K562 (cell line): ENCODE measurements around the gene COMMD4. TPM values are rescaled to one million over a fixed set of nuclear protein-coding genes. Genes with fewer than 3 reads are reported as not detected.
A peak's percentile ranks its signal among the peaks of the same experiment; 100 is the strongest.

ENCODE experiments used
- ATAC-seq: fragments of 200-7000 bp; cut with Tn5 transposase; 3 replicates; pipeline ENCODE4 v1.9.1; 2020; ENCODE audit warnings: moderate library complexity
- BruUV-seq: library from RNA; stranded (reverse); fragments of 400-500 nt; replicated peaks from 2 replicates; lab custom pipeline; 2021; lab: Mats Ljungman, UMichigan
- CTCF ChIA-PET: fragments of 300-600 bp; formaldehyde crosslinking; extraction: SDS; loops from one replicate; lab custom pipeline; 2021; ENCODE audit warnings: low intra/inter-chr PET ratio; lab: Yijun Ruan, JAX
- POLR2A ChIA-PET: fragments of 300-600, 350-650 bp; sonication (Branson Sonifier 250); formaldehyde crosslinking; extraction: SDS; loops from one replicate; lab custom pipeline; 2021; ENCODE audit warnings: antibody characterized with exemption, inconsistent platforms; lab: Yijun Ruan, JAX
- DNase-seq, 4 experiments: peaks; one replicate each; pipeline versions ENCODE4 v3.0.0 to v3.0.0-alpha.2; 2011 to 2018; ENCODE audit warnings: low spot score in 3 of 4, mixed read lengths in 3 of 4; ENCODE audit errors: extremely low read depth in 1 of 4
- FAIRE-seq: peaks from 2 replicates; lab custom pipeline; 2011; peaks lifted over from hg19 to GRCh38; lab: Jason Lieb, UNC
- H2AFZ ChIP-seq: 2 replicates; pipeline ENCODE4 v1.6.0; 2011; ENCODE audit warnings: low read depth, low read length, control low read depth, inconsistent platforms
- H3K27ac ChIP-seq: fragments of 200-600 bp; 3 replicates; pipeline ENCODE4 v1.8.0; 2011; ENCODE audit warnings: low read depth, mild to moderate bottlenecking, control low read depth, inconsistent platforms, low read length, moderate library complexity, mixed read lengths; ENCODE audit errors: extremely low read depth
- H3K27me3 ChIP-seq, 2 experiments: fragments of 300-600 bp in 1 of 2; 2 replicates in 1 of 2; 3 replicates in 1 of 2; pipeline versions ENCODE4 v1.6.0 to v1.8.0; 2011; ENCODE audit warnings: inconsistent platforms in 2 of 2, low read length in 2 of 2, mild to moderate bottlenecking in 1 of 2, mixed read lengths in 1 of 2, moderate library complexity in 1 of 2; ENCODE audit not compliant: control insufficient read depth in 2 of 2, insufficient read depth in 2 of 2
- H3K36me3 ChIP-seq: fragments of 300-600 bp; 3 replicates; pipeline ENCODE4 v1.8.0; 2011; ENCODE audit warnings: mild to moderate bottlenecking, low read length, inconsistent platforms; ENCODE audit not compliant: control insufficient read depth, insufficient read depth
- H3K4me1 ChIP-seq, 2 experiments: fragments of 200-600 bp in 1 of 2; replicated peaks in 1 of 2; 2 replicates in 1 of 2; 3 replicates in 1 of 2; pipeline versions ENCODE4 v1.5.1 to v1.8.0; 2011; ENCODE audit warnings: inconsistent platforms in 2 of 2, low read length in 2 of 2, mild to moderate bottlenecking in 1 of 2, mixed read lengths in 1 of 2, moderate library complexity in 1 of 2; ENCODE audit not compliant: control insufficient read depth in 2 of 2, insufficient read depth in 2 of 2
- H3K4me2 ChIP-seq: 2 replicates; pipeline ENCODE4 v1.6.1; 2011; ENCODE audit warnings: low read length, control low read depth, inconsistent platforms, mixed read lengths; ENCODE audit not compliant: insufficient read depth
- H3K4me3 ChIP-seq: fragments of 200-600 bp; sonication (generic), shearing (Covaris generic); 2 replicates; pipeline ENCODE4 v1.5.1; 2016; ENCODE audit warnings: control low read depth, inconsistent platforms
- H3K79me2 ChIP-seq: fragments of 200-600 bp; 3 replicates; pipeline ENCODE4 v1.8.0; 2011; ENCODE audit warnings: low read length, inconsistent platforms; ENCODE audit not compliant: control insufficient read depth, insufficient read depth
- H3K9ac ChIP-seq, 2 experiments: 2 replicates each; pipeline versions ENCODE4 v1.6.0 to v1.6.1; 2011; ENCODE audit warnings: low read depth in 2 of 2, low read length in 2 of 2, control low read depth in 1 of 2, inconsistent platforms in 1 of 2, mild to moderate bottlenecking in 1 of 2, mixed read lengths in 1 of 2; ENCODE audit not compliant: insufficient read depth in 1 of 2
- H3K9me1 ChIP-seq: one replicate; pipeline ENCODE4 v1.6.0; 2011; ENCODE audit warnings: inconsistent platforms, mild to moderate bottlenecking, low read length, moderate library complexity; ENCODE audit not compliant: control insufficient read depth, insufficient read depth
- H3K9me3 ChIP-seq: replicated peaks from 2 replicates; pipeline ENCODE4 v1.5.1; 2011; ENCODE audit warnings: low read depth, low read length, inconsistent platforms; ENCODE audit not compliant: control insufficient read depth, insufficient read depth
- H4K20me1 ChIP-seq: replicated peaks from 2 replicates; pipeline ENCODE4 v1.6.1; 2011; ENCODE audit warnings: low read length, inconsistent platforms, mixed read lengths; ENCODE audit not compliant: control insufficient read depth, insufficient read depth
- ATF6 ChIP-seq: sonication (generic); formaldehyde crosslinking; IDR thresholded peaks from 2 replicates; pipeline ENCODE4 v1.4.0; 2020; ENCODE audit warnings: mild to moderate bottlenecking, missing genetic modification reagents
- CCNT2 ChIP-seq: IDR thresholded peaks from 2 replicates; pipeline ENCODE4 v1.6.1; 2011; ENCODE audit warnings: borderline replicate concordance, low read depth, mild to moderate bottlenecking, moderate library complexity, mixed read lengths, low read length; ENCODE audit not compliant: insufficient read length; ENCODE audit errors: extremely low read depth
- ELF4 ChIP-seq: fragments of 450-650 bp; formaldehyde crosslinking; IDR thresholded peaks from 2 replicates; pipeline ENCODE4 v1.4.0; 2022; ENCODE audit warnings: missing genetic modification characterization
- KLF16 ChIP-seq: IDR thresholded peaks from 2 replicates; pipeline ENCODE4 v1.6.1; 2016; ENCODE audit warnings: antibody characterized with exemption
- L3MBTL2 ChIP-seq: fragments of 450-650 bp; IDR thresholded peaks from 2 replicates; pipeline ENCODE4 v1.6.1; 2016; ENCODE audit warnings: mild to moderate bottlenecking, moderate library complexity
- MTA1 ChIP-seq: fragments of 450-650 bp; IDR thresholded peaks from 2 replicates; pipeline ENCODE4 v1.6.1; 2017; ENCODE audit warnings: borderline replicate concordance
- RAD21 ChIP-seq, 2 experiments: fragments of 250-450 bp in 1 of 2; fragments of 450-650 bp in 1 of 2; sonication (Bioruptor Pico) in 1 of 2; formaldehyde crosslinking in 1 of 2; IDR thresholded peaks in 1 of 2; conservative IDR thresholded peaks in 1 of 2; 2 replicates each; pipeline versions ENCODE4 v1.4.0 to v1.8.0; 2020 to 2022; ENCODE audit warnings: mild to moderate bottlenecking in 2 of 2, moderate library complexity in 1 of 2
- REST ChIP-seq, 2 experiments: fragments of 450-650 bp; formaldehyde crosslinking in 1 of 2; IDR thresholded peaks; 2 replicates each; pipeline versions ENCODE4 v1.4.0 to v1.6.1; 2014 to 2020; ENCODE audit warnings: mild to moderate bottlenecking in 2 of 2, borderline replicate concordance in 1 of 2, low read depth in 1 of 2
- STAG1 ChIP-seq: sonication (generic); formaldehyde crosslinking; IDR thresholded peaks from 2 replicates; pipeline ENCODE4 v1.5.0; 2020; ENCODE audit warnings: missing genetic modification reagents, borderline replicate concordance
- STAT5A ChIP-seq: IDR thresholded peaks from 2 replicates; pipeline ENCODE4 v1.6.1; 2012; ENCODE audit warnings: low read length, inconsistent platforms, borderline replicate concordance
- WGBS: fragments of 100-300 bp; shearing (Covaris generic); methylation state at CpG from one replicate; pipeline ENCODE4 v1.1.6; 2016; ENCODE audit warnings: low coverage, mixed read lengths; ENCODE audit not compliant: insufficient coverage; ENCODE audit errors: missing lambda C conversion rate; 5-methylcytosine and 5-hydroxymethylcytosine counted together
- in situ Hi-C: fragments of 300-500 bp; cut with MboI; formaldehyde crosslinking; loops from 4 replicates; pipeline ENCODE4 v1.15.0; 2018; ENCODE audit warnings: inconsistent platforms, mixed read lengths
- intact Hi-C: fragments of 100-400 bp; cut with micrococcal nuclease; formaldehyde crosslinking; loops from 2 replicates; pipeline ENCODE4 v1.14.2; 2022
- polyA plus RNA-seq, 8 experiments: library from polyadenylated mRNA; depleted of rRNA in 4 of 8; stranded (reverse) in 5 of 8; unstranded in 3 of 8; fragments of >200 nt; fragmentation: Nextera tagmentation in 2 of 8; fragmentation: Illumina TruSeq in 1 of 8; extraction: Ambion mirVana in 2 of 8; extraction: Trizol in 1 of 8; gene quantifications; 2 replicates each; pipeline versions ENCODE4 v1.2.1 to v1.2.3, GENCODE V29; 2011 to 2014; ENCODE audit warnings: inconsistent platforms in 1 of 8, missing spikeins in 1 of 8
- total RNA-seq, 7 experiments: library from RNA; depleted of rRNA in 6 of 7; stranded (reverse); fragments of >200 nt in 6 of 7; fragmentation: Illumina TruSeq in 2 of 7; extraction: Trizol in 2 of 7; gene quantifications; 2 replicates each; pipeline versions ENCODE4 v1.2.1 to v1.2.3, GENCODE V29; 2011 to 2021; ENCODE audit warnings: low replicate concordance in 1 of 7

Gene COMMD4
- total and polyA plus RNA-seq, 9 of the 15 experiments (the other 6 are each of a cell fraction or from before 2014, with no cell fraction given) = 20.4 to 140 (median 63.9) TPM

- no peaks in the 10 kb centered on the region for H3K79me2 ChIP-seq
- no peaks in the 10 kb centered on the region for H4K20me1 ChIP-seq
- FAIRE-seq (peak; percentile 72), ATAC-seq (peak; percentile 99), DNase-seq (peak; percentile 68 to 78 (median 73))
- peaks cover 0 to 4% of the 10 kb centered on the region in 2 experiments; a peak in 2 of 5 replicates for H3K4me1 ChIP-seq
- H3K4me2 ChIP-seq = peak overlapping the region; percentile 51
- H3K4me3 ChIP-seq = no peak overlapping the region
- peaks cover 8 to 20% of the 10 kb centered on the region in 2 experiments for H3K27me3 ChIP-seq
- H3K9me3 ChIP-seq = no peaks in the 10 kb centered on the region
- H3K36me3 ChIP-seq = no peaks in the 10 kb centered on the region
- in situ Hi-C loops (loop anchor here (5.0 to 10.0 kb wide), 3 partner anchors 86 to 1243 kb away; no protein-coding TSS in a partner anchor), intact Hi-C loops (no loop called here)
- H3K9me1 ChIP-seq = no peaks in the 10 kb centered on the region
- CTCF ChIA-PET = interaction anchor here (0.7 to 0.8 kb wide), 2 partner anchors 279 to 397 kb away, joined by 3 read pairs; no protein-coding TSS in a partner anchor
- BruUV-seq = no TSS peak
- no peak overlapping the region for H3K27ac ChIP-seq
- no peak overlapping the region; the same call in 1 of the 2 replicates for H2AFZ ChIP-seq
- H3K9ac ChIP-seq = no peak overlapping the region
- POLR2A ChIA-PET = interaction anchor here (0.6 to 0.7 kb wide), 2 partner anchors 142 to 265 kb away, joined by 3 read pairs; no protein-coding TSS in a partner anchor
- 2% methylated on average over 15 of the region's 15 CpGs for WGBS
- TF ChIP-seq KLF16 = no peak
- peak; percentile 95 for TF ChIP-seq STAG1
- TF ChIP-seq RAD21 (CRISPR knock-in tag; conservative IDR thresholded peaks at IDR 0.05 in 1 of 2, IDR thresholded peaks at IDR 0.05 in 1 of 2) = peak; percentile 61 to 87
- no peak for TF ChIP-seq CCNT2
- no peak for TF ChIP-seq ATF6 (CRISPR knock-in tag)
- TF ChIP-seq STAT5A = peak; percentile 58
- TF ChIP-seq L3MBTL2 = 0 out of 2 replicates have a peak, but pooled peaks have one; percentile 20
- 0 out of 2 replicates have a peak, but pooled peaks have one; percentile 57 for TF ChIP-seq MTA1
- peak; percentile 60; the same call in 1 of the 2 replicates for TF ChIP-seq REST (IDR thresholded peaks at IDR 0.05; ENCODE audit: borderline replicate concordance)
- TF ChIP-seq REST (CRISPR knock-in tag; IDR thresholded peaks at IDR 0.05; ENCODE audit: low read depth) = no peak
- TF ChIP-seq ELF4 (CRISPR knock-in tag) = no peak
Observed at GRCh38 chr15:75307778-75308390, 28.0 kb upstream of the COMMD4 start.
